Measurements from ENCODE around the gene PRIM2.
"Not testable (repeated sequence)": the region's sequence is repeated elsewhere in the genome, so short reads cannot be mapped to it uniquely, and the experiment has no call there.

PRIM2 gene, protein sequence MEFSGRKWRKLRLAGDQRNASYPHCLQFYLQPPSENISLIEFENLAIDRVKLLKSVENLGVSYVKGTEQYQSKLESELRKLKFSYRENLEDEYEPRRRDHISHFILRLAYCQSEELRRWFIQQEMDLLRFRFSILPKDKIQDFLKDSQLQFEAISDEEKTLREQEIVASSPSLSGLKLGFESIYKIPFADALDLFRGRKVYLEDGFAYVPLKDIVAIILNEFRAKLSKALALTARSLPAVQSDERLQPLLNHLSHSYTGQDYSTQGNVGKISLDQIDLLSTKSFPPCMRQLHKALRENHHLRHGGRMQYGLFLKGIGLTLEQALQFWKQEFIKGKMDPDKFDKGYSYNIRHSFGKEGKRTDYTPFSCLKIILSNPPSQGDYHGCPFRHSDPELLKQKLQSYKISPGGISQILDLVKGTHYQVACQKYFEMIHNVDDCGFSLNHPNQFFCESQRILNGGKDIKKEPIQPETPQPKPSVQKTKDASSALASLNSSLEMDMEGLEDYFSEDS
- 7.4 to 27.6 (median 17.7) reads per million in 17 experiments for total RNA-seq

DNA sequence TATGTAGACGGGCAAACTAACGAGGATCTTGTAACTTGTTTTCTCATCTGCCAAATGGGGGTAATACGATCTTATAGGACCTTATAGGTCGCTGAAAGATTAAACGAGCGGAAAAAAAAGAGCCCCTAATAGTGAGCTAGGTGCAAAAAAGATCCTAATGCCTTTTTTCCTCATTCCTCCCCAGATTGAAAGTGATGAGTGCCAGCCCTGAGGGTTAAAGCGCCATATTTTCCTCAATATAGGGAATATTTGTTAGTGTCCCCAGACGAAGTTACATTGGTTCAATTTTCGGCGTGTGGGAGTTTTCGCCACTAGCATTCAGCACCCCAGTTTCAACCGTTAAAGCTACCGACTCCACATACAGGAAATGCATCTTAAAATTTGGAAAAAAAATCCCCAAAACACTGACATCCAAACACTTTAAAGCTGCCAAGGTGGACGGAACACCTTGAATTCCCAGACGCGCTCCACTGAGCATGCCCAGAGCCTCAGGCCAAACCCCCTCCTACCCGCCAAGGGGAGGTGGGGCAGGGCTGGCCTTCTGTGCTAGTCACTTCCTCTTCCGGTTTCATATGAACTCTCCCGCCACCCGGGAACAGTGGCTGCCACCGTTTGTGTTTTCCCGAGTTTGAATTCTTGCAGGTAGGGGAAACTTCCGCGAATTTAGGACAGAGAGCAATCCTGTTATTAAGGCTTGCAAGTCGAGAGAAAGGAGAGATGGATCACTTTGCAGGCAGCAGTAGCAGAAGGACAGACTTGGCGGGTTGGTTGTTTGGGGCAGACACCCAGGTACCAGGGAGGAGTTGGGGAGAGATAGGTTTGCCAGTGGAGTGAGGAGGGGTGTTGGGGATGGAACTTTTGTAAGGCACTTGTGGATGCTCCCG is at the start of gene PRIM2:
PRIM2 (plus strand) TSS at position 571 of the 884 bp plus-strand sequence. CDS start 816 bp downstream, outside the sequence.
- DNase-seq = peak; percentile 85 to 92 (median 90)

DNA sequence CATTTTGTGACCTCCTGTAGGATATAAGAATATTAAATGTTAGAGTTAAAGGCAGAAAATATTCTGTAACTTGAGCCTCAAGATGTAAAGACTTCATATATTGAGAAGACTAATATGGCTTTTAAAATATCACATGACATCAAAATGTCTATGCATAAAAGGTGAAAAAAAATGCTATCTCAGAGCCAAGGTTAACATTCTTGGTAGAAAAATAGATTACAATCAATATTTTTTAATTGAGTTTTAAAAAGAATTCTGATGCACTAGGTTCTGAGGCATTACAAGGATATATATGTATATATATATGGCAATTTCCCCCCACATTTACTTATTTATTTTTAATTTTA is 49.2 kb upstream of the PRIM2 start:
- no peak for DNase-seq

DNA sequence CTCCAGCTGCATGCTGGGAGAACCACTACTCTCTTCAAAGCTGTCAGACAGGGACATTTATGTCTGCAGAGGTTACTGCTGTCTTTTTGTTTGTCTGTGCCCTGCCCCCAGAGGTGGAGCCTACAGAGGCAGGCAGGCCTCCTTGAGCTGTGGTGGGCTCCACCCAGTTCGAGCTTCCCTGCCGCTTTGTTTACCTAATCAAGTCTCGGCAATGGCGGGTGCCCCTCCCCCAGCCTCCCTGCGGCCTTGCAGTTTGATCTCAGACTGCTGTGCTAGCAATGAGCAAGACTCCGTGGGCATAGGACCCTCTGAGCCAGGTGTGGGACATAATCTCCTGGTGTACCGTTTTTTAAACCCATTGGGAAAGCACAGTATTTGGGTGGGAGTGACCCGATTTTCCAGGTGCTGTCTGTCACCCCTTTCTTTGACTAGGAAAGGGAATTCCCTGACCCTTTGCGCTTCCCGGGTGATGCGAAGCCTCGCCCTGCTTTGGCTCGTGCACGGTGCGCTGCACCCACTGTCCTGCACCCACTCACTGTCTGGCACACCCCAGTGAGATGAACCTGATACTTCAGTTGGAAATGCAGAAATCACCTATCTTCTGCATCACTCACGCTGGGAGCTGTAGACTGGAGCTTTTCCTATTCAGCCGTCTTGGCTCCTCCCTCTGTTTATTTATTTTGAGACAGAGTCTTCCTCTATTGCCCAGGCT is 43.2 kb upstream of the PRIM2 start:
- not testable (repeated sequence) for DNase-seq

DNA sequence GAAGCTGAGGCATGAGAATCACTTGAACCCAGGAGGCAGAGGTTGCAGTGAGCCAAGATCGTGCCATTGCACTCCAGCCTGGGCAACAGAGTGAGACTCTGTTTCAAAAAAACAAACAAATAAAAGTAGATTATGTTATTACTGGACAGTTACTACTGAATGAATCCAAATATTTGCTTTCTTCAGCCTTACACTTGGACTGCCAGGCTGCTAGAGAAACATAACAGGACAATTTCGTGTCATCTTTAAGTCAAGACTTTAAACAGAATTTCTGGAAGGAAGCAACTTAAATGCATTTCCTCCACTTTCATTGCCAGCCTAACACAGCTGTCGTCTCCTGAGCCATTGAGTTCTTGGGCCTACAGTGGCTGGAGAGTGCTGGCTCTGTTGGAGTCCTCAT is 42.0 kb upstream of the PRIM2 start:
- DNase-seq = no peak

DNA sequence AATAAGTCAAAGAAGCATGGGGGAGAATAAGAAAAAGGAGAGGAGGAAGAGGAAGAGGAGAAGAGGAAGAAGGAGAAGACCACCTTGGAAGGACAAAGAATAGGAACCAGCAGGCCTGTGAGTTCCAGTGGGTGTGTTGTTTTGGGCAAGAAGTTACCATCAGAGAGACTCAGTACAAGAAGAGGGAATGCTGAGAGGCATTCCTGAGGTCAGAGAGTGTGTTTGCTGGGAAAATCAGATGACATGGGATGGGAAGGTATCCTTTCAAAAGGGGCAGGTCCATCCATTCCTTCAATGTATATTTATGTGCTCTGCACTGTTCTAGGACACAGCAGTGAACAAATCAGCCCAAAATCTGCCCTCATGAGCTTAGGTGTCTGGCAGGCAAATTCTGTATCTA is 40.5 kb upstream of the PRIM2 start:
- no peak for DNase-seq

DNA sequence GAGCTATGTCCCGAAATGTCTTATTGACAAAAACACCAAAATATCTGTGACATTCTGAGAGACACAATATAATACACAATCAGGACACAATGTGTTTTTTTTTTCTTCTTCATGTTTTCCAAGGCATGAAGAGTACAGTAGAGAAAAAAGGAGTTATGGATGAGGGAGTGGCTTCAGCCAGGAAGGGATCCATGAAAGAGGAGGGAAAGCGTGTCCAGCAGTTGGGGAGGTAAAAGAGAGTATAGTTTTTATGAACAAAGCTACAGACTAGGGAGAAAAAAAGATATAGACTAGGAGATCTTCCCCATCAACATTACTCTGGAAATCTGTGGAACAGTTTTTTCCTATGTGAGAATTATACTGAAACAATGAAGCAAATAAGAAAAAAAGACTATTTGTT is 38.9 kb upstream of the PRIM2 start:
- DNase-seq = no peak

DNA sequence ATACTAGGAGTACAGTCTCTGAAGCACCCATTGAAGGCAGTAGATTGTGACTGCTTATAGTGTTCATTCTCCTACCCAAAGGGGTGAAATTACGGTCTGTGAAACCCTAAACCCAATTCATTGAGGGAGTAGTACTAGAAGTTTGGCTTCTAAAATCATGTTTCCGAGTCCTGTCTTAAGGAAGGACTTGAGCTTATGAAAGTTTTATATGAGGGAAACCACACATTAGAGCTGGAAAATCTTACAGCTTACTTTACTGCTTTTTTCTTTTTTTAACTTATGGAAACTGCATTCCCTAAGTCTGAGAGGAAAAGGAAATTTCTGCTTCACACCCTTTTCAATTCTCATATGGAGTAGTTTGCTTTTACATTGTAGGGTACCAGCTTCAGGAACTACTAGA is 38.4 kb upstream of the PRIM2 start:
- DNase-seq = no peak

DNA sequence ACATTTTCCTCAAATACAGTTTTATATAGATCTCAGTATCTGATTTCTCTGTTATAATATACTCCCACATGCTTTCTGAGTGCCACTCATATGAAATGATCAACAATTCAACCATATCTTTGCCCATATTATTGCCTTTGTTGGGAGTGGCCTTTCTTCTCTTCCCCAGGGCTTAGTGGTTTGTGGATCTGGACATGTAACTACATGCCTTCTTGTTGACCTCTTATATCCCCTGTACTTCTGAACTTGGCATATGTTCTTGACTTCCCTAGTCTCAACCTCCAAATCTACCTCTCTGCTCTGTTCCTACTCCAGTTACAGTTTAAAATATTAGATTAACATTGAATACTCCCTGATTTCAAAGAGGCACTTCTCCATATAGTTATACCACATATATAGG is 34.3 kb upstream of the PRIM2 start:
- DNase-seq = no peak

DNA sequence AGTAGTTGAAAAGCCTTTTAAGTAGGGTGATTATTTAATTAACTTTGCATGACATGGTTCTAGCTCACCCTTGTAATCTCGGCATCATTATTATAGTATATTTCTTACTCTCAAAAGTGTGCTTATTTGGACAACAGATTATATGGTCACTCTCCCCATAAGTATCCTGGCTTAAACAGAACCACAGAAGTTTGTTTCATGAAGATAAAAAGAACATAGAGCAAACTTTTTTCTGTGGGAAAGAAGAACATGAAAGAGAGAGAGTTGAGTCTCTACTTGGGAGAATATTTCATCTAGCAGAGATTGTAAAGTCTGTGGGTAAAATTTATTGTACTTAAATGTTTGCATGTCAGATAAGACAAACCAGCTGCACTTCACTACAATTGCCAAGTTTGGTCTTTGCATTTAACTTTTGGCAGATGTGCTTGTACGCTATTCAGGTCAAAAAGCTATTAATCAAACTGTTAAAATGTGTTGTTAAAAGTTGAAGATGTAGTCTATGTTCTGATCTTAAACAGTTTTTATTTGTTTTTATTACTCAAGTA is 33.4 kb upstream of the PRIM2 start:
- DNase-seq = no peak

DNA sequence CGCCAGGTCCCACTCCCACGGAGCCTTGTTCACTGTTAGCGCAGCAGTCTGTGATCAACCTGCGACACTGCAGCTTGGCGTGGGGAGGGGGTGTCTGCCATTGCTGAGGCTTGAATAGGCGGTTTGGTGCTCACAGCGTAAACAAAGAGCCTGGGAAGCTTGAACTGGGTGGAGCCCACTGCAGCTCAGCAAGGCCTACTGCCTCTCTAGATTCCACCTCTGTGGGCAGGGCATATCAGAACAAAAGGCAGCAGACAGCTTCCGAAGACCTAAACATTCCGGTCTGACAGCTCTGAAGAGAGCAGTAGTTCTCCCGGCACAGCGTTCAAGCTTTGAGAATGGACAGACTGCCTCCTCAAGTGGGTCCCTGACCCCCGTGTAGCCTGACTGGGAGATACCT is 29.3 kb upstream of the PRIM2 start:
- not testable (repeated sequence) for DNase-seq

DNA sequence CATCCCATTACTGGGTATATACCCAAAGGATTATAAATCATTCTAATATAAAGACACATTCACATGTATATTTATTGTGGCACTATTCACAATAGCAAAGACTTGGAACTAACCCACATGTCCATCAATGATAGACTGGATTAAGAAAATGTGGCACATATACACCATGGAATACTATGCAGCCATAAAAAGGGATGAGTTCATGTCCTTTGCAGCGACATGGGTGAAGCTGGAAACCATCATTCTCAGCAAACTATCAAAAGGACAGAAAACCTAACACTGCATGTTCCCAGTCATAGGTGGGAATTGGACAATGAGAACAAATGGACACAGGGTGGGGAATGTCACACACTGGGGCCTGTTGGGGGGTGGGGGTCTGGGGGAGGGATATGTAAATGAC is 24.0 kb upstream of the PRIM2 start:
- not testable (repeated sequence) for DNase-seq

DNA sequence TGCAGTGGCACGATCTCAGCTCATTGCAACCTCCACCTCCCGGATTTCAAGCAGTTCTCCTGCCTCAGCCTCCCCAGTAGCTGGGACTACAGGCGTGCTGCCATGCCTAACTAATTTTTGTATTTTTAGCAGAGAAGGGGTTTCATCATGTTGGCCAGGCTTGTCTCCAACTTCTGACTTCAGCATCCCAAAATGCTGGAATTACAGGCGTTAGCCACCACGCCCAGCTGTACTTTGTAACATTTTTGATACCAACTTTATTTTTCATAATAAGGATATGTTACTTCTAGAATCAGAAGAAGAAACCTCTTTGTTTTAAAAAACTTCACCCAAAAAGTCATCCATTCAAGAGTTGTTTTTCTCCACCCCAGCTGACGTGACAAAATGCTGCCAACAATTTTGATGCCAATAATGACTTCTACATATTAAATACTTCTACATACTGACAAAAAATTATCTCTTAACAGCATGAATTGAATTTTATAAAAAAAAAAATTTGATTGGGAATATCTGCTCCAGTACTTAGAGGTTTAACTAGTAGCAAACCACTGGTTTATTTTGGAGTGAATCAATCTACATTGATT is 22.5 kb upstream of the PRIM2 start:
- no peak for DNase-seq

DNA sequence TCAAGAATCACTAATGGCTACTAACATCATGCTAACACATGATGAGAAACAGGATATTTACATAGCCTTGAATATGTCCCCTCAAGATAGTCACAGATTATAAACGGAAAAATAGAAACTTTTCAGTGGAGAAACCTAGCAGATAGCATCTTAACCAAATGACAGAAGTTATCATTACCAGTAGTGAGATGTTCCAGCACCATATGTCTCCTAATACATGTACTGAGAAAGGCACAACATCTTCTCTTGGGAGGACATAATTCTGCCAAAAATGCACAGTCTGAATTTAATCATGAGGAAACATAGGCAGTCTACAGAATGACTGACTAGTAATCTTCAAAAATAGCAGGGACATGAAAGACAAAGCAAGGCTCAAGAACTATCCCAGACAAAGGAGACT is 19.9 kb upstream of the PRIM2 start:
- DNase-seq = no peak

DNA sequence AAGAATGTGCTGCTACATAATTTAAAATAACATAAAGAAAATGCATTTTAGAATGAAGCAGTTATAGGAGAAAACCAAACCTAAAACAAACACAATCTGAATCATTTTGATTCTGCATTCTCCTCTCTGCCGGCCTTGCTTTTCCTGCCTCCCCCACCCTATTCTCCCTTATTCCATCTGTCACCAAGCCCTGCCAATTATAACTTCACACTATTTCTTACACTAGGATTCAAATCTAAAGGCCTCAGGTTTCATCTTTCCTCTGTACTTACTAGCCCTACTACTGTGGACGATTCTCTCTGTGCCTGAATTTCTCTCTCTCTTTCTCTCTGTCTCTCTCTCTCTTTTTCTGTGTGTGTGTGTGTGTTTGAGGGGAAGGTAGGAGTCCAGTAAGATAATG is 18.7 kb upstream of the PRIM2 start:
- DNase-seq = no peak

DNA sequence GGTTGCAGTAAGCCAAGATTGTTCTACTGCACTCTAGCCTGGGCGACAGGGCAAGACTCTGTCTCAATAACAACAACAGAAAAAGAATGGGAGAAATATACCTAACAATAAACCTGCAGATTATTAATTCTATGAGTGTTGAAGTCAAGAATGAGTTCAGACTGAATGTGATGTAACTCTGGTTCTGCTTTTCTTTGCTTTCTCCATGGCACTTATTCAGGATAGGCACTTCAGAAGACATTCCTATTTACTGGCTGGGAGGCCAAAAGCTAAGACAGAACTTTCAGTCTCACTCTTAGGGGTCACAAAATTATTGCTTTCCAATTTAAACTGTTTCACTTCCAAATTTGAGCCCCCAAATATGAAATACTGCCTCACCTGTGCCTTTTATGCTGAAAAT is 15.7 kb upstream of the PRIM2 start:
- DNase-seq = no peak

DNA sequence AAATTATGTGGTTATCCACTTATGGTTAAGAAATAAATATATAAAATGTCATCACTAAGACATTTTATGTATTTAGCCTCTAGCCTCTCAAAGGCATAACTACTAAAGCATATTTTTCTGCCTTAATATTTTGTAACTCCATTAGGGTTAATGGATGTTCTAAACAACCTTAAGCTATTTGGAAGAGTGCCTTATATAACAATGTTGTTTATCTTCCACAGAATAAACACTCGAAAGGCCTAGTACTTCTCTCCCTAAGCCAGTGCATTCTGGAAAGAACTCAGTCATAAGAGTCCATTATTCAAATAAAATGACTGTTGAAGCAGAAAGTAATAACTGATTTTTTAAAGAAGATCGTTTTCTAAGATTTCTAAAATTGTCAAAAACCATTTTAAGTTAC is 15.0 kb upstream of the PRIM2 start:
- no peak for DNase-seq

DNA sequence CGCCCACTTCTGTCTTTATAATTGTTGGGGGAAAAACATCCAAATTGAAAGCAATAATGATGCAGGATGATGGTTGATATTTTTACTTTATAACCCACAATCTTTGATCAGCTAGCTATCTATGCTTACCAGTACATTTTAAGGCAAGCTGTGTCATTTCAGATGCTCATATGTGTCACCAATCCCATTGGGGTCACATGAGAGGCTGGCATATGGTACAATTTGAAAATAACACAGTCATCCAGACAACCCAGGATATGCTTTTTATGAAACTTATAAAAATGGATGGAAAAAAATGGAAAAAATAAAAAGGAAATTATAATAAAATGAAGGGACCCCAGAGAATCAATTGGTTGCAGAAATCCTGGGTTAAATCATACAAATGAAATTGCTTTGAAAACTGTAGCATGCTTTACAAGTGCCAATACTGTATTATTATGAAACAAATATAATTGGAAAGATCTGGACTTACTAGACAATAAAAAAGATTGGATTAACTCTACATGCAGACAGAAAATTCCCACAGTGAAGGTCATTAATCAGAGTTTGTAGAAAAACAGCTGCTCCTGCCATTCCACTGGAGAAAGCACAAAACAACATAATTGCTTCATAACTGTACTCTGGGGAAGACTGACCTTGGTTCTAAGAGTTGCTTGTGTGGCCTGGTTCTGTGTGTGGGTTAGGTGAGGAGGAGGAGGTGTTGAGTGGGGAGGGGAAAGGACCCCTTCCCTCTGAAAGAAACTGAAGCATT is 13.3 kb upstream of the PRIM2 start:
- no peak for DNase-seq

DNA sequence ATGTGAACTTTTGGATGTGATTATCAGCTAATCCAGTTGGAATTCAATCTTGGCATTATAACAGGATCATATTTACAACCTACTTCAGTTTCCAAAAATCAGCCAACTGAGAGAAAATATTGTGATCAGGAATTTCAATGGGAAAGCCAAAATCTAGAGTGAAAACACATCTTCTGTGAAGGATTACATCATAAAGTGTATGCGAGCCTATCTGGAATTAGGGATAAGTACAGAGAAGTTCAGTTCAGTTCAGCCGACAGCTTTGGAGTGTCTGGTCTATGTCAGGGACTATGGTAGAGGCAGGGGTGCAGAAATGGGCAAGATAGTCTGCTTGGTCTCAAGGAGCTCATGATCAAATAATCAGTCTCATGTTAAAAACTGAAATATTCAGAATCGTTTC is 12.3 kb upstream of the PRIM2 start:
- no peak for DNase-seq

DNA sequence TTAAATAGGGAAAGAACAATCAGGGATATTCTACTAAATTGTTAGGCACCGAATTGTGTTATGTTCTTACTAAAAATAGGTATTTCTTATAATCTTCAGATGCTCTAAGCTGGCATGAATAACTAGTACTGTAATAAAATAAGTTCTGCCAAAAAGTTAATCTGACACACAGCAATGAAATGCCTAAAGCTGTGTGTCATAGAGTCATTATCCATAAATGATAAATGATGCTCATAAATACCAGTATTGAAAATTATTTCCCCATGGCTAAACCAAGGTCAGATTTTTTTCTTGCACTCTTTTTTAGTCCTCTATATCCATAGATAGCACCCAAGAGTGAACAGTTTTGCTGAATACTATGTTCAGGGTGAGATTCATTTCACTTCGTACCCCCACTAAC is 11.7 kb upstream of the PRIM2 start:
- no peak for DNase-seq

DNA sequence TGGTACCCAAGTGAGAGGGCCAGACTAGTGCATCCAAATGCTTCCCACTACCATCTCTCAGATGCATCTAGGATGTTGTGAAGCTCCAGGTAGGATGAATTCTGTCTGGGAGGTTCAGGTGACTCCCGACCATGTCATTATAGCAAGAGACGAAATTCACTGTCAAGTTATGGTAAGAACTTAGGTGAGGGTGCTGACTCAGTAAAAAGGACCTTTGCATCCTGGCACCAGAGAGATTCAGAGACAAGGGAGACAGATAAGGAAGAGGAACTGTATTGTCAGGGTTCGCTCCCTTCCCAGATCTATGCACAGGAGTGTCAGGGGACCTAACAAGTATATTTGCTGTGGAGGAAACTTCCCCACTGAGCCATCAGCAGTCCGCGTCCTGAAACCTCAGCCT is 11.2 kb upstream of the PRIM2 start:
- DNase-seq = no peak

DNA sequence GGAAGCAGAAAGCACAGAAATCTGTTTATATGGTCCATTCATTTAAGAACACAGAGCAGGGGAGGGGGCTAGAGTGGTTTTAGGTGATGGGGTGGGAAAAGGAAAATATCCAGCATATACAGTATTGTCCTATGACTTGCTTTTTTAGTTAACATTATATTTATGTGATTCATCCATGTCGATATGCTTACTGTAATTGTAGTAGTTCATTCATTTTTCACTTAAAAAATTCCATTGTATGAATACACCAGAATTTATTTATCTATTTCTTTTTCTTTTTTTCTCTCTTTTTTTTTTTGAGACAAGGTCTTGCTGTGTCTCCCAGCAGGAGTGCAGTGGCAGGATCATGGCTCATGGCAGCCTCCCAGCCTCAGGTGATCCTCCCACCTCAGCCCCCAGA is 9.6 kb upstream of the PRIM2 start:
- no peak for DNase-seq

DNA sequence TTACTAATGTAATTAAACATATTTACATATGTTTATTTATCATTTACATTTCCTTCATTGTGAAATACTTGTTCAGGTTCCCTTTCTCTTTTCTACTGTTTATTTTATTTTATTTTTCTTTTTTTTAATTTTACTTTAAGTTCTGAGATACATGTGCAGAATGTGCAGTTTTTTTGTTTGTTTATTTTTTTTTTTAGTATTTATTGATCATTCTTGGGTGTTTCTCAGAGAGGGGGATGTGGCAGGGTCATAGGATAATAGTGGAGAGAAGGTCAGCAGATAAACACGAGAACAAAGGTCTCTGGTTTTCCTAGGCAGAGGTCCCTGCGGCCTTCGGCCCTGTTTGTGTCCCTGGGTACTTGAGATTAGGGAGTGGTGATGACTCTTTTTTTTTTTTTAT is 8.7 kb upstream of the PRIM2 start:
- DNase-seq = not testable (repeated sequence)

All from suppressor macrophage (primary cell).